HG02943 (cell line): ENCODE results near the gene MOB3B.
"Not testable (repeated sequence)": the region's sequence is repeated elsewhere in the genome, so short reads cannot be mapped to it uniquely, and the experiment has no call there.

Experiments
- ATAC-seq: cut with Tn5 transposase; IDR thresholded peaks from one replicate; pipeline ENCODE4 v1.9.1; 2021; ENCODE audit warnings: mild to moderate bottlenecking, low read depth, moderate library complexity; ENCODE audit not compliant: unreplicated experiment

MOB3B gene

GRCh38 chr9:27482709-27483108 is 46.9 kb downstream of the MOB3B start:
- no peak for ATAC-seq

GRCh38 chr9:27478322-27478721 is 51.3 kb downstream of the MOB3B start:
- no peak for ATAC-seq

- ATAC-seq, result no peak
These were observed 52.6 kb downstream of the MOB3B start for GRCh38 chr9:27476870-27477515.

GRCh38 chr9:27475057-27475595 is 54.5 kb downstream of the MOB3B start:
- no peak for ATAC-seq

- ATAC-seq, result no peak
These were observed 55.3 kb downstream of the MOB3B start for GRCh38 chr9:27474305-27474704.

GRCh38 chr9:27473111-27473529 is 56.5 kb downstream of the MOB3B start:
- no peak for ATAC-seq

GRCh38 chr9:27472195-27472594 is 57.4 kb downstream of the MOB3B start:
- ATAC-seq, result no peak

GRCh38 chr9:27471789-27472188 is 57.8 kb downstream of the MOB3B start:
- no peak for ATAC-seq

GRCh38 chr9:27471366-27471765 is 58.2 kb downstream of the MOB3B start:
- ATAC-seq, result no peak

GRCh38 chr9:27470291-27470856 is 59.2 kb downstream of the MOB3B start:
- ATAC-seq, result no peak

- no peak for ATAC-seq
These were observed 60.1 kb downstream of the MOB3B start for GRCh38 chr9:27469550-27469949.

- ATAC-seq, result no peak
These were observed 61.0 kb downstream of the MOB3B start for GRCh38 chr9:27468462-27469110.

GRCh38 chr9:27468000-27468399 is 61.6 kb downstream of the MOB3B start:
- ATAC-seq, result no peak

- no peak for ATAC-seq
These were observed 62.1 kb downstream of the MOB3B start for GRCh38 chr9:27467486-27467885.

GRCh38 chr9:27466516-27466915 is 63.1 kb downstream of the MOB3B start:
- not testable (repeated sequence) for ATAC-seq

- not testable (repeated sequence) for ATAC-seq
These were observed 64.7 kb downstream of the MOB3B start for GRCh38 chr9:27464950-27465349.

GRCh38 chr9:27462846-27463245 is 66.8 kb downstream of the MOB3B start:
- ATAC-seq, result no peak

- no peak for ATAC-seq
These were observed 67.2 kb downstream of the MOB3B start for GRCh38 chr9:27462434-27462833.

- peak; percentile 82 for ATAC-seq
These were observed 69.2 kb downstream of the MOB3B start for GRCh38 chr9:27460226-27461023.

GRCh38 chr9:27457445-27457844 is 72.2 kb downstream of the MOB3B start:
- ATAC-seq, result no peak
